ENCODE measurements around the gene MAN1A1. TPM values are rescaled to one million over a fixed set of nuclear protein-coding genes. Genes with fewer than 3 reads are reported as not detected.

MAN1A1 gene
- total RNA-seq, 4 donors from 2014 or later = 19.0 to 34.8 (median 21.1) TPM

- in situ Hi-C loops (cut with MboI; ENCODE audit: low sequenced_read_pairs in 4 of 4) = no loop called here
- no peak overlapping the region for H3K4me3 ChIP-seq
Measured at GRCh38 chr6:119343167-119343566, 6.4 kb downstream of the MAN1A1 start.

DNA sequence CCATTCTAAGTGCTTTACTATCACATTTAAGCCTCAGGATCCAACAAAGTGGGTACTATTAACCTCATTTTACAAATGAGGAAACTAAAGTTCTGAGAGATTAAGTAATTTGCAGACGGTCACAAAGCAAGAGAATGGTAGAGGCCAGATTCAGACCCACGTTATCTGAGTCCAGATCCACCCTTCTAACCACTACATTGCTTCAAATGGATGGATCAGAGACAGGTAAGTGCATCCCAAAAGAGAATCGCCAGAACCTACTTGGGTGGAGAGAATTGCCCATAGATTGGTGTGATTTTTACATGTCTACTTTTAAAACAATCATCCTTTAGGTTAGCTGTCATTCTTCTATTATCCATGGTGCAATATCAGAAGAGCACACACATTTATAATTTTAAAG, 7.1 kb downstream of the MAN1A1 start:
- DNase-seq (no peak), ATAC-seq (no peak)
- no peaks in the 10 kb centered on the region for H3K9me3 ChIP-seq
- H3K27me3 ChIP-seq = peaks cover 0 to 5% (median under 1%) of the 10 kb centered on the region in 3 donors
- TF ChIP-seq POLR2A (IDR thresholded peaks at IDR 0.05) = no peak
- TF ChIP-seq, protein P1, sequence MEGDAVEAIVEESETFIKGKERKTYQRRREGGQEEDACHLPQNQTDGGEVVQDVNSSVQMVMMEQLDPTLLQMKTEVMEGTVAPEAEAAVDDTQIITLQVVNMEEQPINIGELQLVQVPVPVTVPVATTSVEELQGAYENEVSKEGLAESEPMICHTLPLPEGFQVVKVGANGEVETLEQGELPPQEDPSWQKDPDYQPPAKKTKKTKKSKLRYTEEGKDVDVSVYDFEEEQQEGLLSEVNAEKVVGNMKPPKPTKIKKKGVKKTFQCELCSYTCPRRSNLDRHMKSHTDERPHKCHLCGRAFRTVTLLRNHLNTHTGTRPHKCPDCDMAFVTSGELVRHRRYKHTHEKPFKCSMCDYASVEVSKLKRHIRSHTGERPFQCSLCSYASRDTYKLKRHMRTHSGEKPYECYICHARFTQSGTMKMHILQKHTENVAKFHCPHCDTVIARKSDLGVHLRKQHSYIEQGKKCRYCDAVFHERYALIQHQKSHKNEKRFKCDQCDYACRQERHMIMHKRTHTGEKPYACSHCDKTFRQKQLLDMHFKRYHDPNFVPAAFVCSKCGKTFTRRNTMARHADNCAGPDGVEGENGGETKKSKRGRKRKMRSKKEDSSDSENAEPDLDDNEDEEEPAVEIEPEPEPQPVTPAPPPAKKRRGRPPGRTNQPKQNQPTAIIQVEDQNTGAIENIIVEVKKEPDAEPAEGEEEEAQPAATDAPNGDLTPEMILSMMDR (IDR thresholded peaks at IDR 0.05 in 4 of 5, conservative IDR thresholded peaks at IDR 0.05 in 1 of 5) = no peak
- no peak overlapping the region for H3K4me3 ChIP-seq
- intact Hi-C loops (cut with DNase I; ENCODE audit: low total_unique reads) (loop anchor here (10.0 kb wide), 1 partner anchor 198 kb away; no protein-coding TSS in a partner anchor), in situ Hi-C loops (cut with MboI; ENCODE audit: low sequenced_read_pairs in 4 of 4) (no loop called here)
- H3K27ac ChIP-seq = no peak overlapping the region
- H3K4me1 ChIP-seq = peaks cover 0 to 6% of the 10 kb centered on the region in 2 donors
- H3K36me3 ChIP-seq = no peaks in the 10 kb centered on the region

More at GRCh38 chr6:119343167-119343566, 6.4 kb downstream of the MAN1A1 start:
- H3K27ac ChIP-seq = no peak overlapping the region
- H3K4me1 ChIP-seq = peaks cover 0 to 6% of the 10 kb centered on the region in 2 donors
- H3K27me3 ChIP-seq = peaks cover 0 to 12% (median 8%) of the 10 kb centered on the region in 3 donors
- no peak for ATAC-seq
- intact Hi-C loops (cut with DNase I; ENCODE audit: low total_unique reads) = loop anchor here (10.0 kb wide), 1 partner anchor 198 kb away; no protein-coding TSS in a partner anchor
- DNase-seq = no peak
- H3K36me3 ChIP-seq = no peaks in the 10 kb centered on the region
- no peaks in the 10 kb centered on the region for H3K9me3 ChIP-seq
- TF ChIP-seq POLR2A (IDR thresholded peaks at IDR 0.05) = no peak
- TF ChIP-seq, protein P1 (IDR thresholded peaks at IDR 0.05 in 4 of 5, conservative IDR thresholded peaks at IDR 0.05 in 1 of 5) = no peak

GRCh38 chr6:119340796-119341487, 8.6 kb downstream of the MAN1A1 start:
- TF ChIP-seq, protein P1 (IDR thresholded peaks at IDR 0.05 in 4 of 5, conservative IDR thresholded peaks at IDR 0.05 in 1 of 5) = no peak
- TF ChIP-seq POLR2A (IDR thresholded peaks at IDR 0.05) = no peak
- intact Hi-C loops (cut with DNase I; ENCODE audit: low total_unique reads) (loop anchor here (10.0 kb wide), 1 partner anchor 196 kb away; no protein-coding TSS in a partner anchor), in situ Hi-C loops (cut with MboI; ENCODE audit: low sequenced_read_pairs in 4 of 4) (no loop called here)
- Histone ChIP-seq H3K4me1 (peaks cover 0 to 6% of the 10 kb centered on the region in 2 donors), H3K27ac (no peak overlapping the region), H3K36me3 (no peaks in the 10 kb centered on the region), H3K4me3 (no peak overlapping the region), H3K27me3 (no peaks in the 10 kb centered on the region), H3K9me3 (no peaks in the 10 kb centered on the region)
- DNase-seq (no peak), ATAC-seq (no peak)

- in situ Hi-C loops (cut with MboI; ENCODE audit: low sequenced_read_pairs in 4 of 4) (no loop called here), intact Hi-C loops (cut with DNase I; ENCODE audit: low total_unique reads) (loop anchor here (10.0 kb wide), 1 partner anchor 195 kb away; no protein-coding TSS in a partner anchor)
- no peak for DNase-seq
- H3K9me3 ChIP-seq = no peaks in the 10 kb centered on the region
- H3K27me3 ChIP-seq = no peaks in the 10 kb centered on the region
- peak overlapping the region in 1 of 4 donors; percentile 11 for H3K27ac ChIP-seq
- ATAC-seq = no peak
- no peaks in the 10 kb centered on the region for H3K36me3 ChIP-seq
- H3K4me3 ChIP-seq = no peak overlapping the region
- H3K4me1 ChIP-seq = peaks cover 0 to 10% of the 10 kb centered on the region in 2 donors
- TF ChIP-seq, protein P1 (IDR thresholded peaks at IDR 0.05 in 4 of 5, conservative IDR thresholded peaks at IDR 0.05 in 1 of 5) = no peak
- TF ChIP-seq POLR2A (IDR thresholded peaks at IDR 0.05) = no peak
Measured at GRCh38 chr6:119339941-119340456, 9.6 kb downstream of the MAN1A1 start.

Measured in gastrocnemius medialis (tissue), 4 donors.